Testis (tissue), 3 donors: Measurements from ENCODE around the gene AGO3. TPM values are rescaled to one million over a fixed set of nuclear protein-coding genes. Genes with fewer than 3 reads are reported as not detected.

Source experiments
- DNase-seq: peaks from one replicate; pipeline ENCODE4 v3.0.0-alpha.2; 2019
- H3K27ac ChIP-seq, 2 donors: fragments of 200-600 bp; sonication (generic); one replicate each; pipeline ENCODE4 v1.5.1; 2019
- H3K27me3 ChIP-seq: fragments of 200-600 bp; sonication (generic); one replicate; pipeline ENCODE4 v1.5.1; 2019
- H3K36me3 ChIP-seq: fragments of 200-600 bp; sonication (generic); one replicate; pipeline ENCODE4 v1.5.1; 2017; ENCODE audit warnings: low read depth; ENCODE audit errors: missing control alignments
- H3K4me1 ChIP-seq: fragments of 200-600 bp; sonication (generic); one replicate; pipeline ENCODE4 v1.5.1; 2019
- H3K4me3 ChIP-seq, 2 donors: fragments of 200-600 bp; sonication (generic); one replicate each; pipeline ENCODE4 v1.5.1; 2017 to 2019
- H3K9me3 ChIP-seq: fragments of 200-600 bp; sonication (generic); one replicate; pipeline ENCODE4 v1.5.1; 2017
- CTCF ChIP-seq, 3 experiments: fragments of 450-650 bp in 2 of 3; fragments of 200-600 bp in 1 of 3; sonication (generic) in 1 of 3; IDR thresholded peaks; one replicate each; pipeline ENCODE4 v1.5.1; 2016 to 2019; ENCODE audit warnings: antibody characterized with exemption in 3 of 3, mild to moderate bottlenecking in 2 of 3, moderate library complexity in 1 of 3
- POLR2A ChIP-seq: fragments of 450-650 bp; IDR thresholded peaks from one replicate; pipeline ENCODE4 v1.6.1; 2017; ENCODE audit warnings: antibody characterized with exemption, mild to moderate bottlenecking, moderate library complexity
- WGBS, 2 donors: methylation state at CpG; one replicate each; pipeline ENCODE4 v1.1.5; 2018; 5-methylcytosine and 5-hydroxymethylcytosine counted together
- intact Hi-C: fragments of 100-400 bp; cut with DNase I; formaldehyde crosslinking; loops from one replicate; pipeline ENCODE4 v1.15.1; 2023; ENCODE audit warnings: low total_unique reads
- polyA plus RNA-seq: library from polyadenylated mRNA; stranded (reverse); fragments of 350-450 nt; fragmentation: Illumina TruSeq; extraction: RNeasy Lipid Tissue Mini Kit (QIAGEN cat#74804); gene quantifications from one replicate; pipeline ENCODE4 v1.2.3, GENCODE V29; 2014; ENCODE audit warnings: low read depth, low replicate concordance; ENCODE audit not compliant: insufficient read depth
- total RNA-seq, 2 donors: library from RNA; depleted of rRNA; stranded (reverse); fragments of >200 nt; gene quantifications; one replicate each; pipeline ENCODE4 v1.2.3, GENCODE V29; 2016

Gene AGO3
- total and polyA plus RNA-seq, 3 donors from 2014 or later: 22.4 to 47.2 (median 42.6) TPM

GRCh38 chr1:36088265-36088576 lies 157.3 kb downstream of the AGO3 start:
- peak overlapping the region; percentile 92 to 98 for H3K4me3 ChIP-seq
- H3K27ac ChIP-seq: peak overlapping the region; percentile 78 to 86
- peaks cover 15% of the 10 kb centered on the region for H3K4me1 ChIP-seq
- TF ChIP-seq POLR2A (no peak), CTCF (IDR thresholded peaks at IDR 0.05) (no peak)
- intact Hi-C loops: no loop called here
- no peaks in the 10 kb centered on the region for H3K9me3 ChIP-seq
- DNase-seq: no peak
- WGBS, 2 donors: 17 to 70% methylated on average over 2 to 4 of the region's 8 CpGs
- no peaks in the 10 kb centered on the region for H3K36me3 ChIP-seq
- no peaks in the 10 kb centered on the region for H3K27me3 ChIP-seq

- no peaks in the 10 kb centered on the region for H3K27me3 ChIP-seq
- peak; percentile 46 for TF ChIP-seq POLR2A
- TF ChIP-seq CTCF (IDR thresholded peaks at IDR 0.05): peak; percentile 97 to 99 (median 99)
- intact Hi-C loops: no loop called here
- DNase-seq: peak; percentile 91
- no peaks in the 10 kb centered on the region for H3K9me3 ChIP-seq
- H3K27ac ChIP-seq: peak within 1 kb of the TSS; percentile 78 to 86
- 1% methylated on average over 39 of the region's 84 CpGs; no CpG with 5 or more reads in 1 of the 2 donors for WGBS, 2 donors
- H3K36me3 ChIP-seq: no peaks in the 10 kb centered on the region
- peaks cover 17% of the 10 kb centered on the region for H3K4me1 ChIP-seq
- H3K4me3 ChIP-seq: peak within 1 kb of the TSS; percentile 92 to 98
Observed at GRCh38 chr1:36088577-36089392, 157.9 kb downstream of the AGO3 start, which contains the start of gene ADPRS. ADPRS (plus strand) TSS chr1:36088892; CDS start chr1:36088905, 13 bp downstream.

GRCh38 chr1:36089393-36090121 lies 158.7 kb downstream of the AGO3 start:
- 2 to 3% methylated on average over 23 to 32 of the region's 32 CpGs for WGBS, 2 donors
- H3K9me3 ChIP-seq: no peaks in the 10 kb centered on the region
- peak overlapping the region; percentile 78 to 86 for H3K27ac ChIP-seq
- peak; percentile 68 for DNase-seq
- no peaks in the 10 kb centered on the region for H3K36me3 ChIP-seq
- intact Hi-C loops: no loop called here
- peak overlapping the region; percentile 92 to 98 for H3K4me3 ChIP-seq
- peaks cover 24% of the 10 kb centered on the region for H3K4me1 ChIP-seq
- no peaks in the 10 kb centered on the region for H3K27me3 ChIP-seq
- TF ChIP-seq POLR2A (no peak), CTCF (IDR thresholded peaks at IDR 0.05) (no peak)

- no peak overlapping the region for H3K27ac ChIP-seq
Observed at GRCh38 chr1:36091141-36091540, 160.2 kb downstream of the AGO3 start.

More at GRCh38 chr1:36091141-36091540, 160.2 kb downstream of the AGO3 start:
- no peak for DNase-seq
- Histone ChIP-seq H3K4me3 (no peak overlapping the region), H3K4me1 (peaks cover 28% of the 10 kb centered on the region), H3K36me3 (no peaks in the 10 kb centered on the region), H3K9me3 (no peaks in the 10 kb centered on the region), H3K27me3 (no peaks in the 10 kb centered on the region)
- TF ChIP-seq CTCF (IDR thresholded peaks at IDR 0.05) (no peak), POLR2A (no peak)
- WGBS, 2 donors: 87 to 90% methylated on average over 4 of the region's 4 CpGs
- intact Hi-C loops: no loop called here
